ENCODE data around the gene SLC4A7. TPM values are rescaled to one million over a fixed set of nuclear protein-coding genes. Genes with fewer than 3 reads are reported as not detected.

The SLC4A7 gene
- total RNA-seq, 1 experiment from 2014 or later: 90.8 TPM

GRCh38 chr3:27507111-27507510 lies 22.9 kb upstream of the SLC4A7 start (continued):
- TF ChIP-seq CDX4 (CRISPR knock-in tag; IDR thresholded peaks at IDR 0.05; ENCODE audit: borderline replicate concordance) (no peak), EMX1 (CRISPR knock-in tag; IDR thresholded peaks at IDR 0.05) (no peak), CREB1 (CRISPR knock-in tag; IDR thresholded peaks at IDR 0.05) (no peak), NR2C2 (CRISPR knock-in tag; IDR thresholded peaks at IDR 0.05) (no peak), FOXJ3 (CRISPR knock-in tag; IDR thresholded peaks at IDR 0.05; ENCODE audit: borderline replicate concordance) (no peak), SMAD3 (CRISPR knock-in tag; IDR thresholded peaks at IDR 0.05; ENCODE audit: borderline replicate concordance) (no peak), SP1 (CRISPR knock-in tag; conservative IDR thresholded peaks at IDR 0.05) (no peak), ARID4B (CRISPR knock-in tag; IDR thresholded peaks at IDR 0.05; ENCODE audit: borderline replicate concordance) (no peak), E2F5 (CRISPR knock-in tag; IDR thresholded peaks at IDR 0.05) (no peak)

GRCh38 chr3:27504749-27505148 lies 20.6 kb upstream of the SLC4A7 start:
- DNase-seq (ENCODE audit: low spot score) (no peak), ATAC-seq (no peak; the same call in 1 of the 2 replicates)
- Mint-ChIP-seq H3K27me3 (ENCODE audit: low read depth) (no peaks in the 10 kb centered on the region), H3K4me1 (peaks cover 9% of the 10 kb centered on the region), H3K9me3 (no peaks in the 10 kb centered on the region), H3K36me3 (no peaks in the 10 kb centered on the region), H3K27ac (no peak overlapping the region), H3K4me3 (no peak overlapping the region)
- POLR2A ChIA-PET: no interaction called here
- TF ChIP-seq MXD4 (CRISPR knock-in tag; IDR thresholded peaks at IDR 0.05; ENCODE audit: borderline replicate concordance) (no peak), ATF1 (CRISPR knock-in tag; IDR thresholded peaks at IDR 0.05) (no peak), ATF6 (CRISPR knock-in tag; IDR thresholded peaks at IDR 0.05) (no peak), FOXP1 (CRISPR knock-in tag; IDR thresholded peaks at IDR 0.05; ENCODE audit: borderline replicate concordance) (no peak)
- CTCF ChIA-PET: no interaction called here

- no peaks in the 10 kb centered on the region for H3K36me3 Mint-ChIP-seq
- H3K4me1 Mint-ChIP-seq: peaks cover 9% of the 10 kb centered on the region
- no peak overlapping the region for H3K4me3 Mint-ChIP-seq
- ChIA-PET CTCF (no interaction called here), POLR2A (no interaction called here)
- DNase-seq (ENCODE audit: low spot score) (no peak), ATAC-seq (no peak)
- H3K27ac Mint-ChIP-seq: no peak overlapping the region
- no peaks in the 10 kb centered on the region for H3K27me3 Mint-ChIP-seq (ENCODE audit: low read depth)
- no peaks in the 10 kb centered on the region for H3K9me3 Mint-ChIP-seq
- TF ChIP-seq JAZF1 (CRISPR knock-in tag; IDR thresholded peaks at IDR 0.05): no peak
- no peak for TF ChIP-seq ZBTB21 (CRISPR knock-in tag; IDR thresholded peaks at IDR 0.05; ENCODE audit: borderline replicate concordance)
- no peak for TF ChIP-seq ERG (CRISPR knock-in tag; IDR thresholded peaks at IDR 0.05)
- TF ChIP-seq NFYB (CRISPR knock-in tag; conservative IDR thresholded peaks at IDR 0.05; ENCODE audit: low read depth): no peak
- TF ChIP-seq ZNF671 (CRISPR knock-in tag; IDR thresholded peaks at IDR 0.05): no peak
- TF ChIP-seq NR1H2 (CRISPR knock-in tag; IDR thresholded peaks at IDR 0.05): no peak
- TF ChIP-seq ZNF423 (CRISPR knock-in tag; IDR thresholded peaks at IDR 0.05): no peak
- no peak for TF ChIP-seq ZNF232 (CRISPR knock-in tag; IDR thresholded peaks at IDR 0.05)
- no peak for TF ChIP-seq MYBL2 (CRISPR knock-in tag; IDR thresholded peaks at IDR 0.05)
- TF ChIP-seq GTF2I (CRISPR knock-in tag; conservative IDR thresholded peaks at IDR 0.05): no peak
- TF ChIP-seq USF2 (CRISPR knock-in tag; IDR thresholded peaks at IDR 0.05): no peak
- no peak for TF ChIP-seq CREM (CRISPR knock-in tag; IDR thresholded peaks at IDR 0.05)
These were observed 19.3 kb upstream of the SLC4A7 start for GRCh38 chr3:27503526-27503925.

Data from WTC11 (cell line).